ENCODE results near the gene PPP4R4.

The PPP4R4 gene

GRCh38 chr14:94173885-94174603, at the start of gene PPP4R4:
PPP4R4 (plus strand) TSS chr14:94174322; CDS start chr14:94174466, 144 bp downstream.
- peak within 1 kb of the TSS; percentile 40 for H3K4me3 ChIP-seq (replicated peaks; ENCODE audit: low read depth, low read length)
- peak; percentile 24 for DNase-seq (ENCODE audit: extremely low read depth, low read depth)
- no peak for TF ChIP-seq CTCF (IDR thresholded peaks at IDR 0.05; ENCODE audit: low read depth, low read length, missing control alignments)

GRCh38 chr14:94124582-94125377, 49.3 kb upstream of the PPP4R4 start:
- no peak overlapping the region for H3K4me3 ChIP-seq (replicated peaks; ENCODE audit: low read depth, low read length)
- DNase-seq (ENCODE audit: extremely low read depth, low read depth): no peak
- TF ChIP-seq CTCF (IDR thresholded peaks at IDR 0.05; ENCODE audit: low read depth, low read length, missing control alignments): no peak

GRCh38 chr14:94125659-94126418, 48.3 kb upstream of the PPP4R4 start:
- no peak for TF ChIP-seq CTCF (IDR thresholded peaks at IDR 0.05; ENCODE audit: low read depth, low read length, missing control alignments)
- no peak for DNase-seq (ENCODE audit: extremely low read depth, low read depth)
- H3K4me3 ChIP-seq (replicated peaks; ENCODE audit: low read depth, low read length): no peak overlapping the region

- TF ChIP-seq CTCF (IDR thresholded peaks at IDR 0.05; ENCODE audit: low read depth, low read length, missing control alignments): no peak
- no peak for DNase-seq (ENCODE audit: extremely low read depth, low read depth)
- H3K4me3 ChIP-seq (replicated peaks; ENCODE audit: low read depth, low read length): no peak overlapping the region
Measured at GRCh38 chr14:94126419-94126677, 47.8 kb upstream of the PPP4R4 start.

GRCh38 chr14:94126800-94127199, 47.3 kb upstream of the PPP4R4 start:
- TF ChIP-seq CTCF (IDR thresholded peaks at IDR 0.05; ENCODE audit: low read depth, low read length, missing control alignments): no peak
- no peak for DNase-seq (ENCODE audit: extremely low read depth, low read depth)
- no peak overlapping the region for H3K4me3 ChIP-seq (replicated peaks; ENCODE audit: low read depth, low read length)

GRCh38 chr14:94127330-94127729, 46.8 kb upstream of the PPP4R4 start:
- no peak for TF ChIP-seq CTCF (IDR thresholded peaks at IDR 0.05; ENCODE audit: low read depth, low read length, missing control alignments)
- H3K4me3 ChIP-seq (replicated peaks; ENCODE audit: low read depth, low read length): no peak overlapping the region
- DNase-seq (ENCODE audit: extremely low read depth, low read depth): no peak

All from HFF-Myc (cell line).